ENCODE results near the gene KDSR. TPM values are rescaled to one million over a fixed set of nuclear protein-coding genes. Genes with fewer than 3 reads are reported as not detected.
A peak's percentile ranks its signal among the peaks of the same experiment; 100 is the strongest.

KDSR gene
- total RNA-seq, 2 experiments from 2014 or later = 72.8 to 77.2 TPM

- ChIA-PET POLR2A (no interaction called here), CTCF (interaction anchor here (1.2 to 1.8 kb wide), 3 partner anchors 14 to 320 kb away, joined by 3 to 7 read pairs (median 4); no protein-coding TSS in a partner anchor)
- no peaks in the 10 kb centered on the region for H3K9me3 Mint-ChIP-seq
- H3K36me3 Mint-ChIP-seq = peaks cover 55% of the 10 kb centered on the region
- no peak overlapping the region for H3K27ac Mint-ChIP-seq
- no peak overlapping the region for H3K4me3 Mint-ChIP-seq
- peaks cover 12% of the 10 kb centered on the region for H3K4me1 Mint-ChIP-seq (ENCODE audit: low read depth)
- DNase-seq = no peak
- intact Hi-C loops (cut with micrococcal nuclease) = no loop called here
- H3K27me3 Mint-ChIP-seq = no peaks in the 10 kb centered on the region
Observed at GRCh38 chr18:63336366-63337099, 30.5 kb downstream of the KDSR start.

- no peaks in the 10 kb centered on the region for H3K9me3 Mint-ChIP-seq
- peaks cover under 1% of the 10 kb centered on the region for H3K4me1 Mint-ChIP-seq (ENCODE audit: low read depth)
- H3K4me3 Mint-ChIP-seq = no peak overlapping the region
- H3K27ac Mint-ChIP-seq = no peak overlapping the region
- intact Hi-C loops (cut with micrococcal nuclease) = no loop called here
- DNase-seq = no peak
- H3K36me3 Mint-ChIP-seq = peaks cover 33% of the 10 kb centered on the region
- ChIA-PET POLR2A (no interaction called here), CTCF (interaction anchor here (1.7 to 1.9 kb wide), 3 partner anchors 8 to 10 kb away, joined by 3 to 8 read pairs (median 8); no protein-coding TSS in a partner anchor)
- no peaks in the 10 kb centered on the region for H3K27me3 Mint-ChIP-seq
Observed at GRCh38 chr18:63331105-63331504, 35.9 kb downstream of the KDSR start.

- ChIA-PET POLR2A (no interaction called here), CTCF (interaction anchor here (1.0 to 1.9 kb wide), 4 partner anchors 10 to 313 kb away, joined by 3 to 9 read pairs (median 6); no protein-coding TSS in a partner anchor)
- intact Hi-C loops (cut with micrococcal nuclease) = no loop called here
- no peaks in the 10 kb centered on the region for H3K9me3 Mint-ChIP-seq
- no peak overlapping the region for H3K27ac Mint-ChIP-seq
- no peak overlapping the region for H3K4me3 Mint-ChIP-seq
- no peaks in the 10 kb centered on the region for H3K4me1 Mint-ChIP-seq (ENCODE audit: low read depth)
- DNase-seq = no peak
- peaks cover 25% of the 10 kb centered on the region for H3K36me3 Mint-ChIP-seq
- no peaks in the 10 kb centered on the region for H3K27me3 Mint-ChIP-seq
Observed at GRCh38 chr18:63329431-63330145, 37.4 kb downstream of the KDSR start.

GRCh38 chr18:63326011-63326410 is 41.0 kb downstream of the KDSR start:
- no peak overlapping the region for H3K27ac Mint-ChIP-seq
- peaks cover 4% of the 10 kb centered on the region for H3K36me3 Mint-ChIP-seq
- DNase-seq = no peak
- ChIA-PET CTCF (interaction anchor here (0.6 to 7.4 kb wide), 7 partner anchors 16 to 986 kb away, joined by 3 to 162 read pairs (median 3); no protein-coding TSS in a partner anchor), POLR2A (no interaction called here)
- H3K4me3 Mint-ChIP-seq = no peak overlapping the region
- intact Hi-C loops (cut with micrococcal nuclease) = no loop called here
- peaks cover 14% of the 10 kb centered on the region for H3K4me1 Mint-ChIP-seq (ENCODE audit: low read depth)
- no peaks in the 10 kb centered on the region for H3K9me3 Mint-ChIP-seq
- no peaks in the 10 kb centered on the region for H3K27me3 Mint-ChIP-seq

GRCh38 chr18:63325086-63325686 is 41.8 kb downstream of the KDSR start:
- DNase-seq = no peak
- POLR2A ChIA-PET = no interaction called here
- Mint-ChIP-seq H3K27ac (no peak overlapping the region), H3K9me3 (no peaks in the 10 kb centered on the region), H3K36me3 (peaks cover under 1% of the 10 kb centered on the region), H3K4me1 (ENCODE audit: low read depth) (peaks cover 18% of the 10 kb centered on the region), H3K4me3 (no peak overlapping the region), H3K27me3 (no peaks in the 10 kb centered on the region)
- intact Hi-C loops (cut with micrococcal nuclease) = no loop called here
- CTCF ChIA-PET = interaction anchor here (0.6 to 7.4 kb wide), 10 partner anchors 12 to 985 kb away, joined by 3 to 162 read pairs (median 3); no protein-coding TSS in a partner anchor

GRCh38 chr18:63322908-63323634 is 43.9 kb downstream of the KDSR start:
- intact Hi-C loops (cut with micrococcal nuclease) = loop anchor here (1.0 to 5.0 kb wide), 5 partner anchors 44 to 307 kb away; partner anchors contain the start of gene KDSR
- DNase-seq = peak; percentile 68
- peaks cover 11% of the 10 kb centered on the region for H3K36me3 Mint-ChIP-seq
- H3K4me1 Mint-ChIP-seq (ENCODE audit: low read depth) = peaks cover 18% of the 10 kb centered on the region
- H3K27me3 Mint-ChIP-seq = no peaks in the 10 kb centered on the region
- H3K27ac Mint-ChIP-seq = no peak overlapping the region
- ChIA-PET POLR2A (interaction anchor here (0.7 to 1.6 kb wide), 2 partner anchors 132 to 168 kb away, joined by 5 to 7 read pairs; no protein-coding TSS in a partner anchor), CTCF (interaction anchor here (0.6 to 7.4 kb wide), 38 partner anchors 9 to 1013 kb away, joined by 3 to 162 read pairs (median 6); no protein-coding TSS in a partner anchor)
- no peak overlapping the region for H3K4me3 Mint-ChIP-seq
- H3K9me3 Mint-ChIP-seq = no peaks in the 10 kb centered on the region

GRCh38 chr18:63322206-63322605 is 44.8 kb downstream of the KDSR start:
- Mint-ChIP-seq H3K4me1 (ENCODE audit: low read depth) (peaks cover 18% of the 10 kb centered on the region), H3K4me3 (no peak overlapping the region), H3K9me3 (no peaks in the 10 kb centered on the region), H3K27me3 (no peaks in the 10 kb centered on the region), H3K27ac (no peak overlapping the region), H3K36me3 (peaks cover 20% of the 10 kb centered on the region)
- POLR2A ChIA-PET = interaction anchor here (1.6 kb wide), 1 partner anchor 167 kb away, joined by 5 read pairs; no protein-coding TSS in a partner anchor
- intact Hi-C loops (cut with micrococcal nuclease) = loop anchor here (5.0 kb wide), 1 partner anchor 45 kb away; the partner anchor contains the start of gene KDSR
- DNase-seq = no peak
- CTCF ChIA-PET = interaction anchor here (1.0 to 7.4 kb wide), 24 partner anchors 12 to 312 kb away, joined by 3 to 162 read pairs (median 6); no protein-coding TSS in a partner anchor

GRCh38 chr18:63321291-63321690 is 45.7 kb downstream of the KDSR start:
- CTCF ChIA-PET = interaction anchor here (0.5 to 4.3 kb wide), 5 partner anchors 18 to 305 kb away, joined by 3 to 38 read pairs (median 13); no protein-coding TSS in a partner anchor
- POLR2A ChIA-PET = no interaction called here
- Mint-ChIP-seq H3K27ac (no peak overlapping the region), H3K27me3 (no peaks in the 10 kb centered on the region), H3K4me3 (peak overlapping the region; percentile 83), H3K36me3 (peaks cover 29% of the 10 kb centered on the region), H3K4me1 (ENCODE audit: low read depth) (peaks cover 21% of the 10 kb centered on the region), H3K9me3 (no peaks in the 10 kb centered on the region)
- intact Hi-C loops (cut with micrococcal nuclease) = loop anchor here (5.0 kb wide), 1 partner anchor 46 kb away; the partner anchor contains the start of gene KDSR
- no peak for DNase-seq

- CTCF ChIA-PET = interaction anchor here (0.5 to 3.5 kb wide), 3 partner anchors 18 to 305 kb away, joined by 3 to 38 read pairs (median 5); no protein-coding TSS in a partner anchor
- Mint-ChIP-seq H3K36me3 (peaks cover 31% of the 10 kb centered on the region), H3K4me1 (ENCODE audit: low read depth) (peaks cover 21% of the 10 kb centered on the region), H3K27me3 (no peaks in the 10 kb centered on the region), H3K9me3 (no peaks in the 10 kb centered on the region), H3K27ac (peak overlapping the region; percentile 83), H3K4me3 (peak overlapping the region; percentile 83)
- POLR2A ChIA-PET = no interaction called here
- intact Hi-C loops (cut with micrococcal nuclease) = loop anchor here (5.0 kb wide), 1 partner anchor 46 kb away; the partner anchor contains the start of gene KDSR
- DNase-seq = no peak
Observed at GRCh38 chr18:63320975-63321265, 46.1 kb downstream of the KDSR start.

- CTCF ChIA-PET = interaction anchor here (0.5 to 3.9 kb wide), 11 partner anchors 19 to 305 kb away, joined by 3 to 101 read pairs (median 18); no protein-coding TSS in a partner anchor
- H3K27me3 Mint-ChIP-seq = no peaks in the 10 kb centered on the region
- peak overlapping the region; percentile 83 for H3K27ac Mint-ChIP-seq
- intact Hi-C loops (cut with micrococcal nuclease) = loop anchor here (5.0 kb wide), 1 partner anchor 47 kb away; the partner anchor contains the start of gene KDSR
- peaks cover 35% of the 10 kb centered on the region for H3K36me3 Mint-ChIP-seq
- peak; percentile 89 for DNase-seq
- H3K9me3 Mint-ChIP-seq = no peaks in the 10 kb centered on the region
- H3K4me3 Mint-ChIP-seq = peak overlapping the region; percentile 83
- POLR2A ChIA-PET = interaction anchor here (1.2 to 3.9 kb wide), 5 partner anchors 124 to 303 kb away, joined by 4 to 36 read pairs (median 28); no protein-coding TSS in a partner anchor
- peaks cover 25% of the 10 kb centered on the region for H3K4me1 Mint-ChIP-seq (ENCODE audit: low read depth)
Observed at GRCh38 chr18:63320123-63320974, 46.7 kb downstream of the KDSR start.

Measured in activated CD4-positive, alpha-beta memory T cell treated with anti-CD3 and anti-CD28 coated beads for 36 hours (primary cell).